GM13977 (cell line): ENCODE results near the gene ARAP1.

ENCODE experiments used
- DNase-seq: peaks from one replicate; pipeline ENCODE4 v3.0.0; 2012; ENCODE audit warnings: low spot score
- in situ Hi-C: fragments of 300-500 bp; cut with MboI; formaldehyde crosslinking; loops from one replicate; pipeline ENCODE4 v1.12.0; 2022; ENCODE audit warnings: low sequenced_read_pairs, low pct_unique_long_range_greater_than_20kb, mixed read lengths, inconsistent platforms; ENCODE audit not compliant: unreplicated experiment
- TF ChIP-seq, protein P1 (sequence below): IDR thresholded peaks from 2 replicates; pipeline ENCODE4 v1.5.1; 2012; ENCODE audit warnings: mild to moderate bottlenecking, control low read depth; ENCODE audit not compliant: insufficient read depth; ENCODE audit errors: extremely low read depth, missing control alignments

The ARAP1 gene

GRCh38 chr11:72652133-72652532 is 100.1 kb downstream of the ARAP1 start:
- TF ChIP-seq, protein P1, sequence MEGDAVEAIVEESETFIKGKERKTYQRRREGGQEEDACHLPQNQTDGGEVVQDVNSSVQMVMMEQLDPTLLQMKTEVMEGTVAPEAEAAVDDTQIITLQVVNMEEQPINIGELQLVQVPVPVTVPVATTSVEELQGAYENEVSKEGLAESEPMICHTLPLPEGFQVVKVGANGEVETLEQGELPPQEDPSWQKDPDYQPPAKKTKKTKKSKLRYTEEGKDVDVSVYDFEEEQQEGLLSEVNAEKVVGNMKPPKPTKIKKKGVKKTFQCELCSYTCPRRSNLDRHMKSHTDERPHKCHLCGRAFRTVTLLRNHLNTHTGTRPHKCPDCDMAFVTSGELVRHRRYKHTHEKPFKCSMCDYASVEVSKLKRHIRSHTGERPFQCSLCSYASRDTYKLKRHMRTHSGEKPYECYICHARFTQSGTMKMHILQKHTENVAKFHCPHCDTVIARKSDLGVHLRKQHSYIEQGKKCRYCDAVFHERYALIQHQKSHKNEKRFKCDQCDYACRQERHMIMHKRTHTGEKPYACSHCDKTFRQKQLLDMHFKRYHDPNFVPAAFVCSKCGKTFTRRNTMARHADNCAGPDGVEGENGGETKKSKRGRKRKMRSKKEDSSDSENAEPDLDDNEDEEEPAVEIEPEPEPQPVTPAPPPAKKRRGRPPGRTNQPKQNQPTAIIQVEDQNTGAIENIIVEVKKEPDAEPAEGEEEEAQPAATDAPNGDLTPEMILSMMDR = no peak
- no peak for DNase-seq
- in situ Hi-C loops = no loop called here

GRCh38 chr11:72649215-72649976 is 102.8 kb downstream of the ARAP1 start:
- TF ChIP-seq, protein P1 = no peak
- DNase-seq = no peak
- in situ Hi-C loops = loop anchor here (10.0 kb wide), 1 partner anchor 65 kb away; no protein-coding TSS in a partner anchor

DNA sequence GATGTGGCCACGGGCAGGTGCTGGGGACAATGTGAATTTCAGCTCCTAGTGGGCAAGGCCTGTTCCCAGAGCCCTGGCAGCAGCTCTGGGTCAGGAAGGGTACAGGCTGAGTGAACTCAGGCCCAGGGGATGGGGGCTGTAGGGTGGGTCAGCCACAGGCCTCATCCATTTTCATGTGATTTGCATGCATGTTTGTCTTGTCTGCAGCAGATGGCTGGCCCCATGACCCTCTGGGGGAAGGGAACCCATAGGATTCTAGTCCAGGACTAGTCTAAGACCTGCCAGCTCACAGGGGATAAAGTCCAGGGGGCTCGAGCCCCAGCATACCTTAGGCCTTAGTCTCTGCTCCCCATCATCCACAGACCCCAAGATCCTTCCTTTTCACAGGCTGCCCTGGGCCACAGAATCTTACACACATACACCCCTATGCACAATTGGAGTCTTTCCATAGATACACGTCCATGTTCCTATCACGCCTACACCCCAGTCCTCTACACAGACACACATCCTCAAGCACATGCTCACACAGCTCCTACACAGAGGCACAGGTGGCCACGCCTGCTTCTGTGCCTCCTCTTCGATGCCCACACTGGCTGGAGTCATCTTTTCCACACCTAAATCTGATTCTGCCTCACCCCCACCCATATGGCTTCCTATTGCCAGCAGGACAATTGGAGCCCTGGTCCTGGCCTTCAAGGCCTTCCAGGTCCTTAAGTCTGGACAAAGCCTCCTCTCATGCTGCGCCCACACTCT is 103.6 kb downstream of the ARAP1 start:
- TF ChIP-seq, protein P1 = no peak
- DNase-seq = no peak
- in situ Hi-C loops = loop anchor here (10.0 kb wide), 1 partner anchor 64 kb away; no protein-coding TSS in a partner anchor

DNA sequence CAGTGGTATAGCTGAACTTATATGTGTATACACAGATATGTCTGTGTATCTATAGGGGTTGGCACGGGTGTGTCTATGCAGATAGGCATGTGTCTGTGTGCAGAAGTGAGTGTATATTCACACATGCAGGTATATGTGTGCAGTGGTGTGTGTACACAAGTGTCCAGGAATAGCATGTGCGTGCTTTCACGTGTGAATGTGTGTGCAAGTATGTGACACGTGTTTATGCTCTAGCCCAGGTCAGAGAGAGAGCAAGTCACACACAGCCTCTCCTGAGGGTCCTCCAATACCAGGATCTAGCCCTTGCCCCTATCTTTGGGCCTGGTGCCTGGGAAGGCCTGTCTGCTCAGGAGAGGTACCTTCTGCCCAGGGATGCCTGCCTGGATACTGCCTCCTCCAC is 104.3 kb downstream of the ARAP1 start:
- no peak for DNase-seq
- in situ Hi-C loops = loop anchor here (10.0 kb wide), 1 partner anchor 63 kb away; no protein-coding TSS in a partner anchor
- TF ChIP-seq, protein P1 = no peak

DNA sequence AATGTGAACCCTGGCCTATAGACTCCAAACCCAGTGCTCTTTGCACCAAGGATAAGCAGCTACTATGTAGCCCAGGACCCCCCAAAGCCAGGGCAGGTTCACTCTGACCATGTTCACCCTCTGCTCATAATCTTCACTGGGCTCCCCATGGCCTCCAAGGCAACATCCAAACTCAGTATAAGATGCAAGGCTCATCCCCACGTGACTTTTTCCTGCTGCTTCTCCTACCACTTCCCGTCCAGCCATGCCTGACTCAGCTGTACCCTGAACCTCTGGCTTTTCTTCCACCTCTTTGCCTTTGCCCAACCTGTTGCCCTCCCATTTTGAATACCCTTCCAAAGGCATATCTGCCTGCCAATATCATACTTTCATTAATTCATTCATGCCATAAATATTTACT is 105.7 kb downstream of the ARAP1 start:
- no peak for DNase-seq
- TF ChIP-seq, protein P1 = no peak
- in situ Hi-C loops = loop anchor here (10.0 kb wide), 1 partner anchor 62 kb away; no protein-coding TSS in a partner anchor

- in situ Hi-C loops = loop anchor here (10.0 kb wide), 1 partner anchor 61 kb away; no protein-coding TSS in a partner anchor
- TF ChIP-seq, protein P1 = no peak
- DNase-seq = no peak
These were observed 106.2 kb downstream of the ARAP1 start for GRCh38 chr11:72646024-72646423.
